SK-N-SH (cell line): ENCODE results near the gene B4GALNT4. TPM values are rescaled to one million over a fixed set of nuclear protein-coding genes. Genes with fewer than 3 reads are reported as not detected.

Experiments used
- CTCF ChIA-PET: fragments of 300-600, 350-600 bp; formaldehyde crosslinking; extraction: SDS; loops from one replicate; lab custom pipeline; 2021; lab: Yijun Ruan, JAX
- POLR2A ChIA-PET: fragments of 350-600 bp; sonication (Branson Sonifier 250); formaldehyde crosslinking; extraction: SDS; loops from one replicate; lab custom pipeline; 2020; ENCODE audit warnings: antibody characterized with exemption, inconsistent platforms; lab: Yijun Ruan, JAX
- DNase-seq: peaks from one replicate; pipeline ENCODE4 v3.0.0; 2012
- H2AFZ ChIP-seq: fragments of 200-600 bp; sonication (generic); 2 replicates; pipeline ENCODE4 v1.8.1; 2016; ENCODE audit warnings: antibody characterized with exemption, mild to moderate bottlenecking, low read depth
- H3F3A ChIP-seq: fragments of 200-600 bp; sonication (generic); replicated peaks from 2 replicates; pipeline ENCODE3; 2016; ENCODE audit warnings: antibody characterized with exemption, mild to moderate bottlenecking; ENCODE audit not compliant: insufficient read depth
- H3K27ac ChIP-seq, 2 experiments: fragments of 200-500 bp in 1 of 2; fragments of 200-600 bp in 1 of 2; sonication (Bioruptor generic) in 1 of 2; sonication (generic), shearing (Covaris generic) in 1 of 2; 2 replicates each; pipeline versions ENCODE4 v1.5.1 to v1.6.1; 2014 to 2016; ENCODE audit warnings: low read depth in 2 of 2, inconsistent platforms in 1 of 2, low read length in 1 of 2, mild to moderate bottlenecking in 1 of 2, mixed read lengths in 1 of 2
- H3K27me3 ChIP-seq: fragments of 200-600 bp; sonication (generic), shearing (Covaris generic); 2 replicates; pipeline ENCODE4 v1.6.1; 2016; ENCODE audit warnings: mixed run types; ENCODE audit not compliant: insufficient read depth
- H3K36me3 ChIP-seq, 2 experiments: fragments of 200-500 bp in 1 of 2; fragments of 200-600 bp in 1 of 2; sonication (Bioruptor generic) in 1 of 2; sonication (generic) in 1 of 2; replicated peaks in 1 of 2; 2 replicates each; pipeline versions ENCODE3 to v1.5.1; 2014 to 2016; ENCODE audit warnings: low read length in 1 of 2, mild to moderate bottlenecking in 1 of 2; ENCODE audit not compliant: insufficient read depth in 2 of 2, control insufficient read depth in 1 of 2
- H3K4me1 ChIP-seq, 2 experiments: fragments of 200-500 bp in 1 of 2; fragments of 200-600 bp in 1 of 2; sonication (Bioruptor generic) in 1 of 2; sonication (generic), shearing (Covaris generic) in 1 of 2; 2 replicates each; pipeline versions ENCODE4 v1.5.1 to v1.6.1; 2014 to 2016; ENCODE audit warnings: low read depth in 1 of 2, low read length in 1 of 2, mixed run types in 1 of 2; ENCODE audit not compliant: insufficient read depth in 2 of 2, control insufficient read depth in 1 of 2
- H3K4me2 ChIP-seq: fragments of 200-600 bp; sonication (generic), shearing (Covaris generic); 2 replicates; pipeline ENCODE4 v1.6.1; 2017; ENCODE audit warnings: mixed run types
- H3K4me3 ChIP-seq, 2 experiments: fragments of 200-500 bp in 1 of 2; fragments of 200-600 bp in 1 of 2; sonication (Bioruptor generic) in 1 of 2; sonication (generic), shearing (Covaris generic) in 1 of 2; 2 replicates each; pipeline versions ENCODE4 v1.5.1 to v1.8.1; 2014 to 2016; ENCODE audit warnings: low read depth in 2 of 2, inconsistent platforms in 1 of 2, low read length in 1 of 2, mild to moderate bottlenecking in 1 of 2, mixed read lengths in 1 of 2, moderate library complexity in 1 of 2
- H3K79me2 ChIP-seq: fragments of 200-600 bp; sonication (generic); 2 replicates; pipeline ENCODE4 v1.8.1; 2017; ENCODE audit warnings: mild to moderate bottlenecking; ENCODE audit not compliant: insufficient read depth
- H3K9ac ChIP-seq: fragments of 200-600 bp; sonication (generic); 2 replicates; pipeline ENCODE4 v1.6.1; 2017; ENCODE audit warnings: mixed run types
- H3K9me2 ChIP-seq: fragments of 200-600 bp; sonication (generic); 2 replicates; pipeline ENCODE4 v1.6.1; 2017; ENCODE audit warnings: mixed run types
- H3K9me3 ChIP-seq: fragments of 200-600 bp; sonication (generic); 2 replicates; pipeline ENCODE4 v1.6.1; 2017; ENCODE audit warnings: mixed run types, mild to moderate bottlenecking, moderate library complexity
- H4K20me1 ChIP-seq: fragments of 200-600 bp; sonication (generic); 2 replicates; pipeline ENCODE4 v1.6.1; 2017; ENCODE audit warnings: mild to moderate bottlenecking, mixed run types; ENCODE audit not compliant: insufficient read depth
- CHD2 ChIP-seq: fragments of 150-350 bp; IDR thresholded peaks from 2 replicates; pipeline ENCODE4 v1.6.1; 2018; ENCODE audit warnings: low read length; ENCODE audit not compliant: partially characterized antibody
- ELF1 ChIP-seq: IDR thresholded peaks from 2 replicates; pipeline ENCODE4 v1.4.0; 2012
- EZH2phosphoT487 ChIP-seq: fragments of 200-600 bp; sonication (generic); IDR thresholded peaks from 2 replicates; pipeline ENCODE4 v1.6.1; 2017; ENCODE audit warnings: low read depth, mixed run types, mild to moderate bottlenecking, antibody characterized with exemption, moderate library complexity, borderline replicate concordance
- FOXJ3 ChIP-seq: sonication (generic); formaldehyde crosslinking; IDR thresholded peaks from 2 replicates; pipeline ENCODE4 v1.5.1; 2020; ENCODE audit warnings: mild to moderate bottlenecking, missing genetic modification reagents
- FOXM1 ChIP-seq: IDR thresholded peaks from 2 replicates; pipeline ENCODE4 v1.4.0; 2012; ENCODE audit warnings: low read depth, mild to moderate bottlenecking
- SIN3A ChIP-seq: IDR thresholded peaks from 2 replicates; pipeline ENCODE4 v1.6.1; 2012; ENCODE audit warnings: low read depth, mild to moderate bottlenecking, low read length, moderate library complexity, borderline replicate concordance
- TCF12 ChIP-seq: IDR thresholded peaks from 2 replicates; pipeline ENCODE4 v1.4.0; 2012
- WGBS: methylation state at CpG from one replicate; pipeline ENCODE4 v1.1.6; 2017; ENCODE audit warnings: low lambda C conversion rate; 5-methylcytosine and 5-hydroxymethylcytosine counted together
- polyA plus RNA-seq, 3 experiments: library from polyadenylated mRNA; depleted of rRNA; stranded (reverse); fragments of >200 nt; gene quantifications; 2 replicates each; pipeline ENCODE4 v1.2.3, GENCODE V29; 2012
- TF ChIP-seq, protein P1 (sequence below): IDR thresholded peaks from 2 replicates; pipeline ENCODE4 v1.4.0; 2012; ENCODE audit warnings: low read depth, borderline replicate concordance
- TF ChIP-seq, protein P2 (sequence below): IDR thresholded peaks from 2 replicates; pipeline ENCODE4 v1.6.1; 2012; ENCODE audit warnings: mild to moderate bottlenecking, low read depth, low read length, moderate library complexity
- TF ChIP-seq, protein P3 (sequence below): fragments of 150-350 bp; IDR thresholded peaks from 2 replicates; pipeline ENCODE4 v1.6.1; 2017; ENCODE audit warnings: antibody characterized with exemption, low read length, low read depth, borderline replicate concordance

The B4GALNT4 gene
- polyA plus RNA-seq, 1 of the 3 experiments (the other 2 are of a cell fraction) = 66.7 TPM

DNA sequence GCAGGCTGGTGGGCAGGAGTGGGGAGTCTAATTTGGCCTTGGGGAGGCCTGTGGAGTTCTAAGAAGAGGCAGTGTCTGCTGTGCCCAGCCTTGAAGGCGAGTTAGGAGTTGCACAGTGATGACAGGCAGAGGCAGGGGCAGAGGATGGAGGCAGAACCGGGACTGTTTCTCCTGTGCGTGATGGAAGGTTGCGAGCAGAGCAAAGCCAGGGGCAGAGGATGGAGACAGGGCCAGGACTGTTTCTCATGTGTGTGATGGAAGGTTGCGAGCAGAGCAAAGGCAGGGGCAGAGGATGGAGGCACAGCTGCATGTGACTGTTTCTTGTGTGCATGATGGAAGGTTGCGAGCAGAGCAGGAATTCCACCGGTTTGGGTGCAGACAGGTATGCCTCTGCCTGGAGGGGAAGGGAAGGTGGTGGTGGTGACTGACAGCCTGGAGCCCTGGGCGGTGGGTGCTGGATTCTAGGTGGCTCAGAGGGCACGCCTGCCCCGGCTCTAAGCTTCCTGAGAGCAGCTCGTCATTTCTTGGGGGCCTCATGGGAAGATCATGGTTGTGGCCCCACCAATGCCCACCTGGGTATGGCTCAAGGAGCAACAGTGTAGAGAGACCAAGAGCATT, 8.7 kb downstream of the B4GALNT4 start:
- Histone ChIP-seq H3K9ac (no peak overlapping the region), H3K27ac (no peak overlapping the region), H3K4me1 (no peaks in the 10 kb centered on the region), H2AFZ (no peak overlapping the region), H3K36me3 (peaks cover 0 to 24% of the 10 kb centered on the region in 2 experiments), H3K9me2 (no peaks in the 10 kb centered on the region), H4K20me1 (no peaks in the 10 kb centered on the region), H3K4me2 (no peak overlapping the region), H3K9me3 (no peaks in the 10 kb centered on the region), H3K4me3 (no peak overlapping the region), H3K79me2 (no peaks in the 10 kb centered on the region), H3K27me3 (no peaks in the 10 kb centered on the region), H3F3A (no peaks in the 10 kb centered on the region)
- DNase-seq = no peak
- ChIA-PET CTCF (no interaction called here), POLR2A (no interaction called here)
- TF ChIP-seq, protein P1, sequence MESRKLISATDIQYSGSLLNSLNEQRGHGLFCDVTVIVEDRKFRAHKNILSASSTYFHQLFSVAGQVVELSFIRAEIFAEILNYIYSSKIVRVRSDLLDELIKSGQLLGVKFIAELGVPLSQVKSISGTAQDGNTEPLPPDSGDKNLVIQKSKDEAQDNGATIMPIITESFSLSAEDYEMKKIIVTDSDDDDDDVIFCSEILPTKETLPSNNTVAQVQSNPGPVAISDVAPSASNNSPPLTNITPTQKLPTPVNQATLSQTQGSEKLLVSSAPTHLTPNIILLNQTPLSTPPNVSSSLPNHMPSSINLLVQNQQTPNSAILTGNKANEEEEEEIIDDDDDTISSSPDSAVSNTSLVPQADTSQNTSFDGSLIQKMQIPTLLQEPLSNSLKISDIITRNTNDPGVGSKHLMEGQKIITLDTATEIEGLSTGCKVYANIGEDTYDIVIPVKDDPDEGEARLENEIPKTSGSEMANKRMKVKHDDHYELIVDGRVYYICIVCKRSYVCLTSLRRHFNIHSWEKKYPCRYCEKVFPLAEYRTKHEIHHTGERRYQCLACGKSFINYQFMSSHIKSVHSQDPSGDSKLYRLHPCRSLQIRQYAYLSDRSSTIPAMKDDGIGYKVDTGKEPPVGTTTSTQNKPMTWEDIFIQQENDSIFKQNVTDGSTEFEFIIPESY = no peak
- TF ChIP-seq CHD2 = no peak
- TF ChIP-seq ELF1 = no peak
- TF ChIP-seq TCF12 = no peak
- no peak for TF ChIP-seq FOXJ3
- TF ChIP-seq, protein P2, sequence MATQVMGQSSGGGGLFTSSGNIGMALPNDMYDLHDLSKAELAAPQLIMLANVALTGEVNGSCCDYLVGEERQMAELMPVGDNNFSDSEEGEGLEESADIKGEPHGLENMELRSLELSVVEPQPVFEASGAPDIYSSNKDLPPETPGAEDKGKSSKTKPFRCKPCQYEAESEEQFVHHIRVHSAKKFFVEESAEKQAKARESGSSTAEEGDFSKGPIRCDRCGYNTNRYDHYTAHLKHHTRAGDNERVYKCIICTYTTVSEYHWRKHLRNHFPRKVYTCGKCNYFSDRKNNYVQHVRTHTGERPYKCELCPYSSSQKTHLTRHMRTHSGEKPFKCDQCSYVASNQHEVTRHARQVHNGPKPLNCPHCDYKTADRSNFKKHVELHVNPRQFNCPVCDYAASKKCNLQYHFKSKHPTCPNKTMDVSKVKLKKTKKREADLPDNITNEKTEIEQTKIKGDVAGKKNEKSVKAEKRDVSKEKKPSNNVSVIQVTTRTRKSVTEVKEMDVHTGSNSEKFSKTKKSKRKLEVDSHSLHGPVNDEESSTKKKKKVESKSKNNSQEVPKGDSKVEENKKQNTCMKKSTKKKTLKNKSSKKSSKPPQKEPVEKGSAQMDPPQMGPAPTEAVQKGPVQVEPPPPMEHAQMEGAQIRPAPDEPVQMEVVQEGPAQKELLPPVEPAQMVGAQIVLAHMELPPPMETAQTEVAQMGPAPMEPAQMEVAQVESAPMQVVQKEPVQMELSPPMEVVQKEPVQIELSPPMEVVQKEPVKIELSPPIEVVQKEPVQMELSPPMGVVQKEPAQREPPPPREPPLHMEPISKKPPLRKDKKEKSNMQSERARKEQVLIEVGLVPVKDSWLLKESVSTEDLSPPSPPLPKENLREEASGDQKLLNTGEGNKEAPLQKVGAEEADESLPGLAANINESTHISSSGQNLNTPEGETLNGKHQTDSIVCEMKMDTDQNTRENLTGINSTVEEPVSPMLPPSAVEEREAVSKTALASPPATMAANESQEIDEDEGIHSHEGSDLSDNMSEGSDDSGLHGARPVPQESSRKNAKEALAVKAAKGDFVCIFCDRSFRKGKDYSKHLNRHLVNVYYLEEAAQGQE = no peak
- no peak for TF ChIP-seq EZH2phosphoT487
- no peak for TF ChIP-seq SIN3A
- TF ChIP-seq FOXM1 = no peak
- TF ChIP-seq, protein P3, sequence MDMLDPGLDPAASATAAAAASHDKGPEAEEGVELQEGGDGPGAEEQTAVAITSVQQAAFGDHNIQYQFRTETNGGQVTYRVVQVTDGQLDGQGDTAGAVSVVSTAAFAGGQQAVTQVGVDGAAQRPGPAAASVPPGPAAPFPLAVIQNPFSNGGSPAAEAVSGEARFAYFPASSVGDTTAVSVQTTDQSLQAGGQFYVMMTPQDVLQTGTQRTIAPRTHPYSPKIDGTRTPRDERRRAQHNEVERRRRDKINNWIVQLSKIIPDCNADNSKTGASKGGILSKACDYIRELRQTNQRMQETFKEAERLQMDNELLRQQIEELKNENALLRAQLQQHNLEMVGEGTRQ = no peak
- 95% methylated on average over 11 of the region's 11 CpGs for WGBS
